HG02759 (cell line): ENCODE results near the gene CFB.
"Not testable (repeated sequence)": the region's sequence is repeated elsewhere in the genome, so short reads cannot be mapped to it uniquely, and the experiment has no call there.

ENCODE experiments used
- ATAC-seq: cut with Tn5 transposase; IDR thresholded peaks from one replicate; pipeline ENCODE4 v1.9.1; 2021; ENCODE audit warnings: mild to moderate bottlenecking, moderate library complexity; ENCODE audit not compliant: unreplicated experiment

Gene CFB

DNA sequence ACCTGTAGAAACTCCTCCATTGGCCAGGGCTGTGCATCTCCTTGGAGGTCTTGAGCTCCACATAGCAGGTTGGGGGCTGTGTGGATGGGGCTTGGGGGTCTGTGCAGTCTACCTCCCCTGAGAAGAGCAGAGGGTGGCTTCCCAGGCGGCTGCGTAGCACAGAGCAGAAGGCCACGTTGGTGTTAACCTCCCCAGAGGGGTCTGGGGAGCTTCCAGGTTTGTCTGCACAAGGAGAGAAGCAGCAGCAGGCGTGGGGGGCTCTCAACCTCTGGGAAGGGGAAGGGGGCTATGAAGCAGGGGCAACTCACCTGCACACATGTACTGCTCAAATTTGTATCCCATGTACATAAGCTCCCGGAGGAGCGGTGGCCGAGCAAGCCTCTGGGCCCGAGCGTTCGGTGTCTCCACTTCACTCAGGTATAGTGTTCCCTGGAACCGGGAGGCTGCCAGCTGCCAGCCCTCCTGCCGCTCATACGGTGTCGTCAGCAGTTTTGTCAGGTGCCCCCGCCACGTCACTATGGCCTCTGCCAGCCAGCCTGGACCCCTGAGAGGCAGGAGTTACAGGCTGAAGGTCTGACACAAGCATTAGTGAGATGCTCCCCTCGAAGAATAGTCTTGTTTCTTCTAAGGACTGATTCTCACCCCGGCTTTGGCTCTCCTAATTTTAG lies 24.8 kb downstream of the CFB start:
- ATAC-seq: no peak

DNA sequence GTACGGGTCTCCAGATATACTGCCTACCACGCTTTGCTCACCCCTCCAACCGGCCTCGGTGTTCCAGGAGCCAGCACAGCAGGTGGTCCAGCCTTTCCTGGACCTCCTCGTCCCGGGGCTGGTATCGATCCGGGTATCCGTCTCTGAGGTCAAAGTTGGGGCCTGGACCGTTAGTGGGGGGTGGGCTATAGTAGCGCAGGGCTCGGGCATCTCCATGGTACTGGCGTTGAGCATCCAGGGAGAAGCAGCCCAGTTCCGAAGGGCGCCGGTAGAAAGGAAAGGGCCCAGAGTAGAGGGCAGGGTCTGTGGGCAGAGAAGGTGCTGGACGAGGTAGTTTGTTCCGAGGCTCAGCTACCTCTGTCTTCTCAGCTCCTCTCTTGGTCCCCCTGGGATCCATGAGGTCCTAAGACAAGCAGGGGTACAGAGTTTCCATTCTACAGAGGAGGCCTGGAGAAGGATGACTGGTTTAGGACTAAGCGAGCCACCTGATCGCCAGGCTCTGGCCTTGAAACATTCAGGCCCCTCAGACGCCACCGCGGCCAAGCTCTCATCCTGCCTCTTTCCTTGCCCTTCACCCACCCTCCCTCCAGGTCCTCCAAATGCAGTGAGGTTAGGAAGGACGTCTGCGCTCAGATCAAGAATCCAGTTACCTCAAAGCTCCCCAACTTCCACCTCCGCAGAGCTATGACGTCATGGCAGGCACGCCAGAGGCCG lies 25.5 kb downstream of the CFB start:
- ATAC-seq: no peak

DNA sequence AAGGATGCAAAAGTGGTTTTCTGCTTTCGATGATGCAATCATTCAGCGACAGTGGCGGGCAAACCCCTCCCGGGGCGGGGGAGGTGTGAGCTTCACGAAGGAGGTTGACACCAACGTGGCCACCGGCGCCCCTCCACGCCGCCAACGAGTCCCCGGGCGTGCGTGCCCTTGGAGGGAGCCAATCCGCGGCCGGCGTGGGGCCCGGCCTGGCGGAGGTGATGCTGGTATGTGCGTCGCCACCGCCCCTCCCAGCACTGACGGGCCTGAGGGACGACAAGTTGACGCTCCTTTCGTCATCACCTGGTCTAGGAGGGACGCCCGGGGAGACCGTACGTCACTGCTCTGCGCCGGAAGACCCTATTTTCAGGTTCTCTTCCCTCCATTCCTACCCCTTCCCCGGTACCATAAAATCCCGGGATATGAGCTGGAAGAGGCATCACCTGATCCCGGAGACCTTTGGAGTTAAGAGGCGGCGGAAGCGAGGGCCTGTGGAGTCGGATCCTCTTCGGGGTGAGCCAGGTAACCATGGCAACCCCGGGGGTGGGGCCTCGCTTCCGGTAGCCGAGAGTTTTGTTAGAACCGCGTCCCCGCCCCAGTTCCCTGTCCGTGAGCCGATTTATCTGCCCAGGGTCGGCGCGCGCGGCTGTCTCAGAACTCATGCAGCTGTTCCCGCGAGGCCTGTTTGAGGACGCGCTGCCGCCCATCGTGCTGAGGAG lies 26.3 kb downstream of the CFB start, which contains the start of gene DXO:
TSS of gene DXO (minus strand) at position 146 of the 716 bp plus-strand sequence. CDS start 463 bp downstream, outside the sequence.
- peak; percentile 89 for ATAC-seq

DNA sequence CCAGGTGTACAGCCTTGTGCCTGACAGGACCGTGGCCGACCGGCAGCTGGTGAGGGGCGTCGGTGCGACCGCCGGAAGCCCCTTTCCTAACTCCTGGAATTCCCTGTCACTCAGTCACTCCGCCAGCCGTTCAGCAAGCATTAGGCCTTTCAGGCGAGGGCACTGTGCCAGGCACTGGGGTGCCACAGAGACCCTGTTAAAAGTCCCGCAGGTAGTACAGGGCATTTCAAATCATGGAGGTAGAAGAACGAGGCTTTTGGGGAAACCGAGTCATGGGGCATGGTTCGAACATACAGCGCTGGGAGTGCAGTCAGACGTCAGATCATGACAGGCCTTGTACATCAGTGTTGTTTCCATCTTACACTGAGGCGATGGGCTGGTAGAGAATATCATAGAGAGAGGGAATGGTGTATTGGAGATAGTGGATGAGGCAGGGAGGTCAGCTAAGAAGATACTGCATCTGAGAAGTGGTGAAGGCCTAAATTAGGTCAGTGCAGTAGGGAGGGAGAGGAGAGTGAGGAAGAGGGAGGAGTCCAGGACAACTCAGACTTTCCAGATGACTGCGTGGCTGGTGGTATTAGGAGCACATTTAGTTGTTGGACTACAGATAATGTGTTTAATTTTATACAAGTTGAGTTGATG lies 26.9 kb downstream of the CFB start:
- ATAC-seq: peak; percentile 2

DNA sequence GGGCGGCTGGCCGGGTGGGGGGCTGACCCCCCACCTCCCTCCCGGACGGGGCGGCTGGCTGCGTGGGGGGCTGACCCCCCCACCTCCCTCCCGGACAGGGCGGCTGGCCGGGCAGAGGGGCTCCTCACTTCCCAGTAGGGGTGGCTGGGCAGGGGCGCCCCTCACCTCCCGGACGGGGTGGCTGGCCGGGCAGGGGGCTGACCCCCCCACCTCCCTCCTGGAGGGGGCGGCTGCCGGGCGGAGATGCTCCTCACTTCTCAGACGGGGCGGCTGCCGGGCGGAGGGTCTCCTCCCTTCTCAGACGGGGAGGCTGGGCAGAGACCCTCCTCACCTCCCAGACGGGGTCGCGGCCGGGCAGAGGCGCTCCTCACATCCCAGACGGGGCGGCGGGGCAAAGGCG lies 30.2 kb downstream of the CFB start:
- not testable (repeated sequence) for ATAC-seq

DNA sequence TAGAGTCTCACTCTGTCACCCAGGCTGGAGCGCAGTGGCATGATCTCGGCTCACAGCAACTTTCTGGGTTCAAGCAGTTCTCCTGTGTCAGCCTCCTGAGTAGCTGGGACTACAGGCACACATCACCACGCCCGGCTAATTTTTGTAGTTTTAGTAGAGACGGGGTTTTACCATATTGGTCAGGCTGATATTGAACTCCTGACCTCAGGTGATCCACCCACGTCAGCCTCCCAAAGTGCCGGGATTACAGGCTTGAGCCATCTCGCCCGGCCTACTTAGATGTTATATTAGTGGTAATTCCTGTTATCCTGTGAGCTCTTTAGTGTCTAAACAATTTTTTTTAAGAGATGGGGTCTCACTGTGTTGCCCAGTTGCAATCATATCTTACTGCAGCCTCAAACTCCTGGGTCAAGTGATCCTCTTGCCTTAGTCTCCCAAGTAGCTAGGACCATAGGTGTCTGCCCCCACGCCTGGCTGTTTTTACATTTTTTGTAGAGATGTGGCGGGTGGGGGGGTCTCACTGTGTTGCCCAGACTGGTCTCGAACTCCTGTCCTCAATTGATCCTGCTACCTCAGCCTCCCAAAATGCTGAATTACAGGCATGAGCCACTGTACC lies 32.0 kb downstream of the CFB start:
- ATAC-seq: no peak

DNA sequence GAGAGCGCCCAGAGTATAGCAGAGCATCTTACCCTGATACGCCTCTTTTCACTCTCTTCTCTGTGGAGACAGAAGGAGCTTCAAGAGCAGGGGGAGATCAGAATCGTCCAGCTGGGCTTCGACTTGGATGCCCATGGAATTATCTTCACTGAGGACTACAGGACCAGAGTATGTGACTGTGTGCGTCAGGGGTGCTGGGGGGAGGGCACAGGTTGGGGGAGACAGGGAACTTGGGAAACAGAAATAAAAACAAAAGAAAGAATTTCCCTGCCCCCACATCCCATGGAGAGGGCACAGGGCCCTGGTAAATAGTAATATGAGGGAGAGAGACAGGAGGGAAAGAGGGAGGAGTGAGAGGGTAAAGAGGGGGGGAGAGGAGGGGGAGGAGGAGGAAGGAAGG lies 32.9 kb downstream of the CFB start:
- no peak for ATAC-seq

DNA sequence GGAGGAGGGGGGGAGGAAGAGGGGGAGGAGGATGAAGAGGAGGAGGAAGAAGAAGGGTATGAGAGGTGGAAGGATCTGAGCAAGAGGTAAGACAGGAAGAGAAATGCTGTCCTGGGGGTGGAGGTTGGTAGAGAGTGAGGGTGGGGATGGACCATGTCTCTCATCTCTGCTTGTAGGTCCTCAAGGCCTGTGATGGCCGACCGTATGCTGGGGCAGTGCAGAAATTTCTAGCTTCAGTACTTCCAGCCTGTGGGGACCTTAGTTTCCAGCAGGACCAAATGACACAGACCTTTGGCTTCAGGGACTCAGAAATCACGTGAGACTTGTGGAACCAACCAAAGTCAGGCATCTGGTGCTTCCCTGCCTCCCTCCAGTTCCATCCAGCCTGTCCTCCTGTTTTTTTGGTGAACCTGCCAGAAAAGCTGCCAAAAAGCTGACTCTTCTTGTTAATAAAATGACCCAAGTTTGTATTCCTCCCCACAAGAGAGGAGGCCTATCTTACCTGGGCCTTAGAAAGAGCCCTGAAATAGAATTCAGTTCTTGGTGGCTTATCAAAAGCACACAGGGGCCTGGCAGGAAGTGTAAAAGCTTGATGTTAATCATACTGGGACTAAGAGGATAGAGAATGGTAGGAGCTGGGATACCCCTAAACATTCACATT lies 33.5 kb downstream of the CFB start:
- no peak for ATAC-seq

DNA sequence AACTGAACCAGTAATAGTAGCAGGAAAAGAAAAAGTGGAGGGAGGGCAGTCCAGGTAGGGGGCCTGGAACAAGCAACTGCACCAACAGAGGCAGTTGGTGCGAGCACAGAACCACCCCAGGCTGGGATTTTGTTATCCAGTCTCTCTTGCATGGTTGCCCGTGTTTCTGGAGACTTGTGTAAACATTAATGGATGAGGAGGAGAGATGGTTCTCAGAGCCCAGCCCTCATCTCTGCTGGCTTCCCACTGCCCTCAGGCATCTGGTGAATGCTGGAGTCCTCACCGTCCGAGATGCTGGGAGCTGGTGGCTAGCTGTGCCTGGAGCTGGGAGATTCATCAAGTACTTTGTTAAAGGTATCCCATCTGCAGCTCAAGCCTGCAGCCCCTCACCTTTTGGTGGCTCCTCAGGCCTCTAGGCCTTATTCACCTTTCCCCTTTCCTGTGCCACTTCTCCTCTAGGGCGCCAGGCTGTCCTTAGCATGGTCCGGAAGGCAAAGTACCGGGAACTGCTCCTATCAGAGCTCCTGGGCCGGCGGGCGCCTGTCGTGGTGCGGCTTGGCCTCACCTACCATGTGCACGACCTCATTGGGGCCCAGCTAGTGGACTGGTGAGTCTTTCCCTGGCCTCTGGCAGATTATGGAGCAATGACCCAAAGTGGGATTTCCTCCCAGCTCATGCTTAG lies 34.4 kb downstream of the CFB start:
- not testable (repeated sequence) for ATAC-seq

DNA sequence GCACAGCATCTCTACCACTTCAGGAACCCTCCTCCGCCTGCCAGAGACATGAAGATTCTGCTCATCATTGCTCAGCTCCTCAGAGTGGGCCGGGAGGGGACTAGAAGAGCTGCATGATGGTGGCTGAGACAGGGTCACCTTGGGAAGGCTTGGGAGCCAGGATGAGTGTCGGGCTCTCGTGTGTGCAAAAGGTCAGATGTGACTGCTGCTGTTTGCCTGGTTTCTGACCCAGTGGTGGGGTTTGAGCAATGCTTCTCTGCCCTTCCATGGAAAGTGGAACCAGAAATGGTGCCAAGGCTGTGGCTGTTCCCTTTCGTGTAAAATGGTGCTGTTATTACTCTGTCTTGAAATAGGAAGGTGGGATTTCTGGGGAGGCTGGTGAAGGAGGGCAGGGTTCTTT lies 35.1 kb downstream of the CFB start:
- ATAC-seq: not testable (repeated sequence)

DNA sequence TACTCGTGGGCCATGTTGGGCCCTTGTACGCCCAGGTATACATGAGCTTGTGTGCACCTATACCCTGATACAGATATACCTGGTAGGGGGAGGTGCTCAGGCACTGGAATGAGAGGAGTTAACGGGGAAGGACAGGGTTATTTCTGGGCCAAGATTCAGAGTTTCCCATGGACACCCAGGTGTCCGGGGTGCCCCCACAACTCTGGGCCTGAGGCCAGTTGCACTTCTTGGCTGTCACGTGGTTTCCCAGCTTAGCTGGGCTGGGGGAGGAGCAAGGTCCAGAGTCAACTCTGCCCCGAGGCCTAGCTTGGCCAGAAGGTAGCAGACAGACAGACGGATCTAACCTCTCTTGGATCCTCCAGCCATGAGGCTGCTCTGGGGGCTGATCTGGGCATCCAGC lies 35.8 kb downstream of the CFB start, which contains the start of gene C4A:
TSS of gene C4A (plus strand) at position 314 of the 400 bp plus-strand sequence. CDS start at position 365, 51 bp downstream.
- ATAC-seq: not testable (repeated sequence)

DNA sequence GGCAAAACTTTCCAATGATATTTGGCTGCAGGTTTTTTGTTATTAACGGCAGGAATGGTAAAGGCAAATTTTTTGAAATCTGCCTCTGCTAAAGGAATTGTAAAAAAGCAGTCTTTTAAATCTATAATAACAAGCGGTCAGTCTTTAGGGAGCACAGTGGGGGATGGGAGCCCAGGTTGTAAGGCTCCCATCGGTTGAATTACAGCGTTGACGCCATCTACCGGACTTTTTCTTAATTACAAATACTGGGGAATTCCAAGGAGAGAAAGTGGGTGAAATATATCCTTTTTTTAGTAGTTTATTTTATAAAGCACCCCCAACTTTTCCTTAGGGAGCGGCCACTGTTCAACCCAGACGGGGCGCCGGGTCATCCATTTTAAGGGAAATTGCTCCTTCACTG lies 43.5 kb downstream of the CFB start:
- not testable (repeated sequence) for ATAC-seq

DNA sequence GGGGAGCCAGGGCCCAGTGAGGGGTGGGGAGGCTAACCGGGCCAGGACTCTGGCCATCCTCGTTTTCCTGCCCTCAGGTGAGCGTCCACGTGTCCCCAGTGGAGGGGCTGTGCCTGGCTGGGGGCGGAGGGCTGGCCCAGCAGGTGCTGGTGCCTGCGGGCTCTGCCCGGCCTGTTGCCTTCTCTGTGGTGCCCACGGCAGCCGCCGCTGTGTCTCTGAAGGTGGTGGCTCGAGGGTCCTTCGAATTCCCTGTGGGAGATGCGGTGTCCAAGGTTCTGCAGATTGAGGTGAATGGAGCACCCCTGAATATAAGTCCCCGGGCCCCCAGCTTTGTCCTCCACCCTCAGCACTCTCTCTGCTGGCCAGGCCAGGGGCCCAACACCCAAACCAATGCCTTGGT lies 48.5 kb downstream of the CFB start:
- not testable (repeated sequence) for ATAC-seq

DNA sequence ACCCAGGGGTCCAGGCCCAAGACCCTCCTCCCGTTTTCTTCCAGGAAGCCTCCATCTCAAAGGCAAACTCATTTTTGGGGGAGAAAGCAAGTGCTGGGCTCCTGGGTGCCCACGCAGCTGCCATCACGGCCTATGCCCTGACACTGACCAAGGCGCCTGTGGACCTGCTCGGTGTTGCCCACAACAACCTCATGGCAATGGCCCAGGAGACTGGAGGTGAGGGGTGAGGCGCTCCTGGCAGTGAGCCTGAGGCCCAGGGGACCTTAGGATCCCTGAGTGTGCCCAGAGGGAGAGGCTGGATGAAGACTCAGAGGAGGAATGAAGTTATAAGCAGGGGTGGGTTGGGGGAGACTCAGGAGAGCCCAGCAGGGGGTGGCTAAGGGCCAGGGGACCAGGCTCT lies 50.5 kb downstream of the CFB start:
- ATAC-seq: not testable (repeated sequence)
